Ammon's horn (tissue), 1 donor: ENCODE results near the gene CHST11.
"Not testable (repeated sequence)": the region's sequence is repeated elsewhere in the genome, so short reads cannot be mapped to it uniquely, and the experiment has no call there.

Experiments
- DNase-seq: peaks from one replicate; pipeline ENCODE4 v3.0.0-alpha.2; 2016; ENCODE audit warnings: low spot score

Gene CHST11

DNA sequence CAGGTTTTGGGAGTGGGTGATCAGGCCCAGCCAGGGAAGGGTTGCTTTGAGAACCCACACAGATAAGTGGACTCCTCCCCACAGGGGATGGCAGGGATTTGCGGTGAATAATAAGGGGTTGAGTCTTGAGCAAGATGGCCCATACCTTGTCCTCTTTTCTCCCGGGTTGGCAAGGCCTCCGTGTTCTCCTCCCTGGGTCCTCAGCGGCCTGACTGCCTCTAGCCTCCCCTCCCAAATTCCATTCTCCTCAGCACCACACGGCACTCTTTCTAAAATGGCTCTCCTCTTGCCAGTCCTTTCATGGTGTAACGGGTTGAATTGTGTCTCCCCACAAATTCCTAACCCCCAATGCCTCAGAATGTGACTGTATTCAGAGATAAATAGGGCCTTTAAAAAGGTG lies 70.0 kb downstream of the CHST11 start:
- no peak for DNase-seq

DNA sequence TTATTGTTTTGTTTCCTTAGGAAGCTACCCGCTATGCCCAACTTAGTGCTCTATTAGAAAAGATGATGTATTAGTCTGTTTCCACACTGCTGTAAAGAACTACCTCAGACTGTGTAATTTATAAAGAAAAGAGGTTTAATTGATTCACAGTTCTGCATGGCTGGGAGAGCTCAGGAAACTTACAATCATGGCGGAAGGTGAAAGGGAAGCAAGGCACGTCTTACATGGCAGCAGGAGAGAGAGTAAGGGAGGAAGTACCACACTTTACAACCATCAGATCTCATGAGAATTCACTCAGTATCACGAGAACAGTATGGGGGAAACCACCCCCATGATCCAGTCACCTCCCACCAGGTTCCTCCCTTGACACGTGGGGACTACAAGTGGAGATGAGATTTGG lies 70.9 kb downstream of the CHST11 start:
- not testable (repeated sequence) for DNase-seq

DNA sequence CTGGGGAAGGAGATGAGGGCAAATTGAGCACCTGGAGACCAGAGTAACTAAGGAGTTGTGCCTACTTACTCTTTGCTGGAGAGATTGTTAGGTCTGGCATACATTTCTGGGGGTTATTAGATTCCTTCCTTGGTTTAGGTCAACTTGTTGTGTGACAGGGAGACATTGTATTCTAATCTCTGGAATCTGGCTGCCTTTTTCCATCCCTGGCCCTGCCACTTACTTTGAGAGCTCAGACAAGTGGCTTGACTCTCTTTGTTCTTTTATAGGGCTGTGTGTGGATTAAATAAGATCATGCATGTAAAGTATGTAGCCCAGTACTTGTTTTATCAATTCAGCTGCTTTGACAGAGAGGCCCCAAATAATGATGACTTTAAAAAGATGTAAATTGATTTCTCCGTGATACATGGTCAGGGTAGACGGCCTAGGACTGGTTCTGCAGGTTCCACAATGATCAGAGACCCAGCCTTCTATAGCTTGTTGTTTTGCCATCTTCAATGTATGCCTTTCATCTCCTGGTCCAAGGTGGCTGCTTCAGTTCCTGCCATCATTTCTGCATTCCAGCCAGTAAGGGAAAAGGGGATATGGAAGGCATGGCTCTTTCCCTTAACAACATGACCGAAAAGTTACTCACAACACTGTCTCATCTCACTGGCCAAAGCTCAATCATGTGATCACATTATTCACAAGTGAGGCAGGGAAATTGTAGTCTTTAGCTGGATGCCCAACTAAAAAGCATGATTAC lies 72.6 kb downstream of the CHST11 start:
- DNase-seq = no peak

DNA sequence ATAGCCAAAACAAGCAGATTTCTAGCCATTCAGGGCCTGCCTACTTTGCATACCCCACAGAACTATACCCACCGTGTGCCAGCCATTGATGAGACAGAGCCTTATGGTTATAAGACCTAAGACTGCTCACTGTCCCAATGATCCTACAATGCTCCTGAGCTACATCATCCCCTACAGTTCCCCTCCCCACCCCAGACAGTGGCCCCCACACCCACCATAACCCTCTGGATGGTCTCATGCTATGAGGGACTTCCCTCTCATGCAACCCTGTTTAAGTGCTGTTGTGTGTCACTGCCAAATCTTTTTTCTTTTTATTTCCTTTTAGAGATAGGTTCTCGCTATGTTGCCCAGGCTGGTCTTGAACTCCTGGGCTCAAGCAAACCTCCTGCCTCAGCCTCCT lies 75.9 kb downstream of the CHST11 start:
- no peak for DNase-seq

DNA sequence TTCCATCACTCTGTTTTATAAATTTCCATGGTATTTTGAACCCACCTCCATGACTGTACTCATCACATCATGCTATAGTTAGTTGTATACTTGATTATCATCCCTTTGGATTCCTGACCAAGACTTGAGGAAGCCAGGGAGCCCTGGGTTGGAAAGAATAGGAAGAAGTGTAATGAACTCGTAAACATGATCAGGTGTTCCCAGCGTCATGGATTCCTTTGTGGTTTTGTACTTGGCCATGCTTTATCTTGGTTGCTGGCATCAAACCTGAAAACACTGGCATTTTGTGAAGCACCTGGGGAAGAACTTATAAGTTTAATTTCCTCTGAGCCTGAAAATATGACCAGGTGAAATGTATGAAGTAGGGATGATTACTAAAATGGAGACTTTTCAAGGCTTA lies 76.4 kb downstream of the CHST11 start:
- DNase-seq = no peak

DNA sequence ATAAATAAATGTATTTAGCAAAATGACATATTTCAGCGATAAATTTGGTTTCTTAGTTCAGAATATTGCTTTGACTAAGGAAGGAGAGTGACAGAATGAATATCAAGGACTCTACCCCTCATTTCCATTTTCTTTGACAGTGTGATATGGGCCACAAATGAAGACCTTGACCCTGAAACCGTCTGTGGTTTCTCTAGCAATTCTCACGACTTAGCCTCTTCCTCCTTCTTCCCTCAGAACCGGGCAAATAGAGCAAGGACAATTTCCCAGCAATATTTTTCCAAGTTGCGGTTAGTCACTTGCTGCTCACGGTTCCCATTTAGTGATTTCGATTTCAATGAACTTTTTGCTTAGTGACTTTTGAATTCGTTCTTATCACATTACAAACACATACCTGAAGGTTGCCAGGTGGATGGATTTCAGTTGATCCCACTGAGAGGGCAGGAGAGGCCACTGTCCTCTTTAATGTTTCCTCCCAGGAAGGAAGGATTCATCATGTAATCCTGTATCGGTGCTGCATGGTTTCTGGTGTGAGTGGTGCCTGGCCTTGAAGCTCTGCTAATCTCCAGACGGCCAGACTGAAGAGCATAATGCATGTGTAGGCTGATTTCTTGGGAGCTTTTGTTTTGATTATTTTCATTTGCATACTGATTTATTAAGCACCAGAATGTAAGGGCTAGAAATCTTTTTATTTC lies 77.6 kb downstream of the CHST11 start:
- no peak for DNase-seq

DNA sequence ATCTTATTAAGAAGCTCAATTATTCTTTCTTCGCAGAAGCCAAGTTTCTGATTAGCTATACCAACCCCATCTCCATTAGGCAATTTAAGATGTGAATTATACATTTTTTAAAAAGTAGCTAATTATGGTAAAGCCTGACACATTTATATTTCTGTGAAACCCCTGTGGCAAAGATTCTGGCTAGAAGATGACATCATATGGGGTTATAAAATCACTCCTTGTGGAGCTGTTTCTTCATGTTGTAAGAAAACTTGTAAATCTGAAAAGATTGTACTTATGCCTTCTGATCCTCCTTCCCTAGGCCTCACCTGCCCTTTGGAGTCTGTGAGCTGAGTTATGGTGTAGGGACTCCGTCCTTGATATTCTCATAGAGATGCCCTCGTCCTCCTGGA lies 78.1 kb downstream of the CHST11 start:
- DNase-seq = no peak

DNA sequence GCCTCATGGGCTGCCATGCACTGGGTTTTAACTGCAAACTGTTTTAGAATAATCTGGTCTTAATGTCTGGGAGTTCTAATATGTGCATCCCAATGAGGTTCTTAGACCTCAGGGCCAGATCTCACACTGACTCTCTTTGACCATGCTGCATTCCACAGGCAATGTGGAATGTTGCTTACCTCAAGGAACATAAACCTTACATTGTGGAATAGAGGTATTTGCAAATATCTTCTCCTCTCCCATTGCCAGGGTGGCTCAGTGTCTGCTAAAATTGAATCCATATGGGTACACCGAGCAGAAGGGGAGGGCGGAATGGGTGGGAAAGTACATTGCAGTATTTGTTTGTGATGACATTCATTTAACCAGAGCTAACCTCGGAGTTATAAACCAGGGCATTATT lies 78.6 kb downstream of the CHST11 start:
- DNase-seq = no peak

DNA sequence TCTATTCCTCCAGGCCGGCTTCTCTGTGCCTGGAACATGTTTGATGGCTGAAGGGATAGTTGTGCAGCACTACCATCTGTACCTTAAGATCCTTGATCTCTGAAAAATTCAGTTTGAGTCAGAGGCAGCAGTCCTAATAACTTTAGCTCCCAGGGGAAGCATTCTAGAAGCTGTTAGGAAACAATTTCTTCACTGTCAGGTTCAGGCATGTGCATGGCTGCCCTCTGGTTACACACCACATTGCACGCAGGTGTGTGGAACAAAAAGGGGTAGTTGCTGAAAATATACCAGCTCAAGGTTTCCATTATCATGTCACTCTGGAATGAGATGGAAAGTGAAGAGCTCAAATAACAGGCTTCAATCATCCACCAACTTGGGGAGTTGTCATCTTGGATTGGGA lies 80.1 kb downstream of the CHST11 start:
- no peak for DNase-seq

DNA sequence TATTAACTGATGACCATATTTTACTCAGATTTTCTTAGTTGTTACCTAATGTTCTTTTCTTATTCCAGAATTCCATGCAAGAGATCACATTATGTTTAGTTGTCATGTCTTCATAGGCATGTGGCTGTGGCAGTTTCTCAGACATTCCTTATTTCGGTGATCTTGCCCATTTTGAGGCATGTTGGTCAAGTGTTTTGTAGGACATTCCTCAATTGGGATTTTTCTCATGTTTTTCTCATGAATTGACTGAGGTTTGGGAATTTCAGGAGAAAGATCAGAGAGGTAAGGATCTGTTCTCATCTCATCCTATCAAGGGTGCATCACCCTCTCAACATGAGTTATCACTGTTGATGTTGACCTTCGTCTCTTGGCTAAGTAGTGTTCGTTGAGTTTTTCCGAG lies 81.3 kb downstream of the CHST11 start:
- DNase-seq = no peak

DNA sequence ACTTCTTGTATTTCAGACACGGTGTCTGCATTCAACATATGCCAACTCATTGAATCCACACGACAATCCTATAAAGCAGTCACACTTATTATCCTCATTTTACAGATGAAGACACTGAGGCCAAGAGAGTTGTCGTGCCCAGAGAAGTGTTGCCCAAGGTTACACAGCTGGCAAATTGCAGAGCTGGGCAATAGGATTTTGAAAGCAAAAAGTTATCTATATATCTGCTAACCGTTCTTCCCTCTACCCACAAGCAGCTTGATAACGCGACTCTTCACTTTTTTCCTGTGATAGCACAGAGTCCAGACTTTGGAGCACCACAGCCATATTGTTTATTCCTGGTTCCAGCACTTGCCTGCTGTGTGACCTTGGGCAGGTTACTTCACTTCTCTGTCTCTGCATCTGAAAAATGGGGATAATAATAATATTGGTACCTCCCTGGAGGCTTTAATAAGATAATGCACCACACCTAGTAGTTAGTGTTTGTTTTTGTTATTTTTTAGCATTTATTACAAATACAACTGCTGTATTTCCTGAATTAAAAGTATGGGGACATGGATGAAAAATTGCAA lies 82.2 kb downstream of the CHST11 start:
- no peak for DNase-seq

DNA sequence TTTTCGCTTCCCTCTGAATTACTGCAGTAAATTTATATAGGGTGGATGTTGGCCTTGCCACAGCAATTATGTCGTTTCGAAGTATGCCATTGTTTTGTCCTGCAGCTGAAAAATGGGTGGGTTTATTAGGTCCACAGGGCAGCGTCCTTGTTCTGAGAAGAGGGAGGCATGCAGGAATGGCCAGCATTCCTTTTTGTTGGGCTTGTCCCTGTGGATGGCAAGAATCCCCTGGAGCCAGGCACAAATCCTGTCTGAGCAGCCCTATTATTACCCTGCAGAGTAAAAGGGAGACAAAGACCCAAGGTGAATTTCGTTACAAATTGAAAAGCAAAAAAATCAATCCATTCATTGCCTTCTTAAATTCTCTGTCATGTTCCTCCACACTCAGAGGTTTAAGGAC lies 88.1 kb downstream of the CHST11 start:
- no peak for DNase-seq

DNA sequence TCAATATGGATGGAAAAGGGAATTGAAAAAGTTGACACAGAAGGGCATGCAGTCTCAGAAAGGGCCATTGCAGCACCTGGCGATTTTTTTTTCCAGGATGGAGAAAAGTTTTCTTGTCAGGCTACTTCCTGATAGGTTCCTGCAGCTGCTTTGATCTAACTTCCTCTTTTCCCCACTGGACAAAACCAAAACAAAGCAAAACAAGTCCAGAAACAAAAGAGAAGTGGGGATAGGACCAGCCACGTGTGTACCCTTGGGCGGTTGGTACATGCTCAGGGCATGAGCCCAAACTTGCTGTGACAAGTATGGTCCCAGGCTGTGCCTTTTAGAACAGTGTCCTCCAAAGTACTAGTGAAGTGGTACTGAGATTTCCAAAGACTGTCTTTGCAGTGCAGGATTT lies 89.8 kb downstream of the CHST11 start:
- peak; percentile 64 for DNase-seq

DNA sequence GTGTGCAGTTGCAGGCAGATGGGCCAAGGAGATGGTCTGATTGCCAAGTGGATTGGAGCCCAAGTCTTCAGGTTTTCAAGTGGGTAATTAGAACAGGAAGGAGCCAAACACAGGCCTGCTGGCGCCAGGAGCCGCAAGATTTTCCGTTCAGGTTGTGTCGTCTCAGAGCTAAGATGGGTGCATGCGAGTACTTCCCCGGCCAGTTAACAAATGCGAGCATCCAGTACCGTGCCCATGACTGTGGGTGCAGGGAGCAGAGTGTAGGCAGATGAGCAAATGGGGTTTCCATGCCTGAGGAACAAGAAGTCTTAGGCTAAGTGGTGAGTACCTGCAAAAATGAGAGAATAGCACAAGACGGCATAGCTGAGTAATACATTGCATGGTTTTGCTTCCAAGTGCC lies 90.5 kb downstream of the CHST11 start:
- no peak for DNase-seq

DNA sequence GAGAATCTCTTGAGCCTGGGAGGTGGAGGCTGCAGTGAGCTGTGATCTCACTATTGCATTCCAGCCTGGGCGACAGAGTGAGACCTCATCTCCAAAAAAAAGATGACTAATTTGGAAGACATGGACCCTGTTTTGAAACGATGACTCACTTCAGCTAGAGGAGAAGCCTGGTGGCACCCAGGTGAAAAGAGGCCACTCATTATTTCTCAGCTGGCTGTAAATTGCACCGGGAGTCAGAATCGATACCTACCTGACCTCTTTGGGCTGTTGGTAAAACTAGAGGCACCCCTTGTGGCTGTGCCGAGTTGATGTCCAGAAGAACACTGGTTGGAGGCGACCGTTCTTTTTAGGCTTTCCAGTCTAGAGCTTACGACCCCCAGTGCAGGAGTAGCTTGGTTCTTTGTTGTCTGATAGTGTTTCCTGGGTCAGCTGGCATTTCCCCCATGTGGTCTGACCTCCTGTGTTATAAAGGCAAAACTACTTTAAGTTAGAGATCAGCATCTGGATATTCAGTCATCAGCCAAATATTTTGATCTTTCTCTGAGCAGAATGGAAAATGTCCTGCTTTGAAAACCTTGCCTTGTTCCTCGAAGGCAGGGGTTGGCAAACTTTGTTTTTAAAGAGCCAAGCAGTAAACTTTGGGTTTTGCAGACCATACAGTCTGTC lies 93.2 kb downstream of the CHST11 start:
- no peak for DNase-seq

DNA sequence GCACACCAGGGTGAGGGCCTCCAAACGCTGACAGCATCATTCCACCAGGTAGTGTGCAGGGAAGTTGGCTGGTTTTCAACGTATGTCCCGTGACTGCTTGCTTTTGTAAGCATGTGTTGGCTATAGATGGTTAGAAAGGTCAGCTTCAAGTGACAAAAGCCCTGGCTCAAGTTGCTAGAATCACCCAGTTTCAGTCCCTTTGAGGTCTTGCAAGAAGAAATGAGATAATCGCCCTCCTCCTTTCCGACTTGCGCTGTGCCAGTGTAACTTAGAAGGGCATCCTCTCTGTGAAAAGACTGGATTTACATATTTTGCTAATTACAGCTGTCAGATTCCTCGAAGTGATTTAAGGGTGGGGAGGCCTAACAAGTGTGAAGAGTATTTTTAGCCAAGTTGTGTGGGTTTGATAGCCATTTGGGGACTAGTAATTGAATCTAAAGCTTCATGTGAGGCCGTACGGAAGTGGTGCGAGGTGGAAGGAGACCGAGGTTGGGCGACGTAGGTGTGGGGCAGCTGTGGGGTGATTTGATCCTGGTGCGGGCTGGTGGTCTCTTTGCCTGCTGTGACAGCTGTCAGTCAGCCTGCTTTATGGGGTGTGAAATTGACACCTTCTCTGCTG lies 94.7 kb downstream of the CHST11 start:
- no peak for DNase-seq

DNA sequence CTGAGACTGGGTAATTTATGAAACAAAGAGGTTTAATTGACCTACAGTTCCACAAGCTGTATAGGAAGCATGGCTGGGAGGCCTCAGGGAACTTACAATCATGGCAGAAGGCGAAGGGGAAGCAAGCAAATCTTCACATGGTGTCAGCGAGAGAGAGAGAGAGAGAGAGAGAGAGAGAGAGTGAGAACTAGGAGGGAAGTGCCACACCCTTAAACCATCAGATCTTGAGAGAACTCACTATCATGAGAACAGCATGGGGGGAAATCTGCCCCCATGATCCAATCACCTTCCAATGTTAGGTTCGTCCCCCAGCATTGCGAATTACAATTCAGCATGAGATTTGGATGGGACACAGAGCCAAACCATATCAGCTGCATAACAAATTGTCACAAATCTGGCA lies 96.7 kb downstream of the CHST11 start:
- DNase-seq = no peak

DNA sequence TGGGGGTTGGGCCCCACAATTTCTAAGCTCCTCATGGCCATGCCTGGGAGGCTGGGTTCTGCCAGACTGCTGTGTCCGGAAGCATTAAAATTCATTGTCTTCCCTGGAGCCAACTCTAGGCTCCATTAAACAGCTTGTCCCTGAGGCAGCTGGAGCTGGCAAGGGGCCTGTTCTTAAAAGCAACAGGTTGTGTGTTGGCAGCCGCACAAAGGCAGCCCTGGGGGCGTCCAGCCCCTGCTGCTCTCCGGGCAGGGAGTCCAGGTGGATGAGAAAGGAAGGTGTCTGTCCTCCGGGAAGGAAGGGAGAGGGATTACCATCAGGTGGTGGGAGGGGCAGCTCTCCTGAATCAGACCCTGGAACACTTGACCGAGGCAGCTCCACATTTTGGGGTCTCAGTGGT lies 98.9 kb downstream of the CHST11 start:
- DNase-seq = no peak

DNA sequence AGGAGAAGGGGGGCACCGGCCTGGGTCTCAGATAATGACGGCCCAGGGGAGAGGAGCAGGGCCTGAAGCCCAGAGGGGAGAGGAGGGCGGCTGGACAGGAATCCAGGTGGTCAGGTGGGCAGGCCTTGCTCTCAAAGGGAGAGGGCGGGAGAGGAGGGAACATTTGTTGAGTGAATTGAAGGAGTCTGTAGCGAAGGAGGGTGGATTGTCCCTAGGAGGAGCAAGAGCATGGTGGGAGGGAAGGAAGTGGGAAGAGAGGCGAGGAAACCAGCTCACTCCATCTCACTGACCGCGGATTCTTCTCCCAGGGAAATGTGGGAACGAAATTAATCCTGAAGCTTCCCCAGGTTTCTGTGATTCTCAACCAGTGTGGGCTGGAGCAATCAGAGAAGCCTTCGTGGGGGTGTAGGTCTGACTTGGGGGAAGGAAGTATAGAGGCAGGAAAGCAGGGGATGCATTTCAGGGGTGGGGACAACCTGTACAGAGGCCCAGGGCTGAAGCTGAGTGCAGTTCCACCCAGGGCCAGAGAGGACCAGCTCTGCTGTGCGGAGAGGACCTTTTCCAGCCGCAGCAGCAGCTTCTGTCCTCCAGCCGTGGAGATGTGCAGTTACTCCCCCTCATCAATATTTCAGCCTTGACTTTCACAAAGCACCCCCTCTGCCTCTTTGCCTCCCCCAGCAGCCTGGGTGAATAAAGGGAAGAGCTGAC lies 100.9 kb downstream of the CHST11 start:
- no peak for DNase-seq

DNA sequence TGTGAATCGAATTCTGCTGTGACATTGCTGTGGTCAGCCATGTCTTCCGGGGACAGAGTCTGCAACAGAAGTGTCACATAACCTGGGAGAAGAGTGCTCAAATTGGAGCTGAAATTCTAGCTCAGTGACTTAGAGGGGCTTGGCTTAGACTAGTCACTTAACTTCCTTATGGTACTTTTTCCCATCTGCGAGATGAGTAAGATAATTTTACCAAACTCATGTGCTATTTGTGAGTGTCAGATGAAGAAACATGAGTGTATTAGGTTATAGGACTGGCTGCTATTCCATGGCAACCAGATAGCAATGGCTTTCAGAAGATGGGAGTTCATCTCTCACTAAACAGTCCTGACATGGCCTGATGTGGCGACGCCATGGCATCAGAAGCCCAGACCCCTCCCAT lies 104.1 kb downstream of the CHST11 start:
- no peak for DNase-seq

DNA sequence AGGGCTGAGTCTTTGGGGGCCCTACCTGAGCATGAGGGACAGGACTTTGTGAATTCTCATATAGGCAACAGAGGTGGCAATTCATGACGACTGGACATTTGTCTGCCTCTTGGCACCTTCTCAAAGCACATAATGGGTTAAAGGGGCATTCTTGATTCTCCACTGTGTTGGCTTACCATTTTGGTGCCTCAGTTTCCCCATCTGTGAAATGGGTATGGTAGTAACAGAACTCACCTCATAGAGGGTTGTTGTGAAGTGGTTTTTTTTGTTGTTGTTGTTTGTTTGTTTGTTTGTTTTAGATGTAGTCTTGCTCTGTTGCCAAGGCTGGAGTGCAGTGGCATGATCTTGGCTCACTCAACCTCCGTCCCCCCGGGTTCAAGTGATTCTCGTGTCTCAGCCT lies 106.0 kb downstream of the CHST11 start:
- no peak for DNase-seq

DNA sequence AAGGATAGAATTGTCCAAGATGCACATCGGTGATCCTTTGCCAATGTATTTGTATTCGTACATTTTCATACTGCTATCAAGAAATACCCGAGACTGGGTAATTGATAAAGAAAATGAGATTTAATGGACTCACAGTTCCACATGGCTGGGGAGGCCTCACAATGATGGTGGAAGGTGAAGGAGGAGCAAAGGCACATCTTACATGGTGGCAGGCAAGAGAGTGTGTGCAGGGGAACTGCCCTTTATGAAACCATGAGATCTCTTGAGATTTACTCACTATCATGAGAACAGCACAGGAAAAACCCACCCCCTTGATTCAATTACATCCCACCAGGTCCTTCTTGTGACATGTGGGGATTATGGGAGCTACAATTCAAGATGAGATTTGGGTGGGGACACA lies 107.9 kb downstream of the CHST11 start:
- not testable (repeated sequence) for DNase-seq
